ENCODE results near the gene LY6G5B. TPM values are rescaled to one million over a fixed set of nuclear protein-coding genes. Genes with fewer than 3 reads are reported as not detected.

LY6G5B gene
- total RNA-seq, 1 donor = 5.4 TPM

DNA sequence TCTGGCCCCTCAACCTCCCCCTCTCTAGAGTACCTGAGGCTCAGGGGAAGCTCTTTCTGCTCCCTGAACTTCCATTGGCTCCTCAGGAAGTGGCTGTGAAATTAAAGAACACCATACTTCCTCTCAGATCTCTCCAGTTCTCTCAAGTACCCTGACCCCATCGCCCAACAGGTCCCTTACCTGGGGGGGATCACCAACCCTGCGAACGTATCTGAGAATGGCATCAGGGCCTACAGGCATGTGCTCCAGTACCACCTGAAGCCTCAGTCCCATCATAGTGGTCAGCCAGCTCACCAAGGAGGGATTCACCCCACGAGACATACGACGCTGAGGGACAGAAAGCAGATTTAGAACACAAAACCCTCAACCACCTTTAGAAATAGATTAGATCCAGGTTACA lies 29.2 kb upstream of the LY6G5B start:
- H3K27ac ChIP-seq (ENCODE audit: low read depth, low read length) = no peak overlapping the region
- H3K4me2 ChIP-seq (ENCODE audit: insufficient read depth, low read length) = no peak overlapping the region
- H3K9me3 ChIP-seq (ENCODE audit: low read depth, low read length) = no peaks in the 10 kb centered on the region
- peak; percentile 56 for DNase-seq (ENCODE audit: insufficient read length, low spot score, missing footprints)
- H3K79me2 ChIP-seq (ENCODE audit: insufficient read depth, low read length) = no peaks in the 10 kb centered on the region
- peaks cover 89% of the 10 kb centered on the region for H3K36me3 ChIP-seq (ENCODE audit: insufficient read depth, low read length)
- peaks cover 11% of the 10 kb centered on the region for H4K20me1 ChIP-seq (ENCODE audit: insufficient read depth, low read length)
- no peak overlapping the region for H3K4me3 ChIP-seq (ENCODE audit: insufficient read depth, low read length)
- H3K4me1 ChIP-seq (ENCODE audit: insufficient read depth, low read length) = peaks cover 7% of the 10 kb centered on the region
- no peak overlapping the region for H2AFZ ChIP-seq (ENCODE audit: low read length)
- TF ChIP-seq CTCF (IDR thresholded peaks at IDR 0.05; ENCODE audit: extremely low read depth, low read depth, low read length) = no peak
- H3K27me3 ChIP-seq (ENCODE audit: insufficient read depth, low read length) = no peaks in the 10 kb centered on the region

DNA sequence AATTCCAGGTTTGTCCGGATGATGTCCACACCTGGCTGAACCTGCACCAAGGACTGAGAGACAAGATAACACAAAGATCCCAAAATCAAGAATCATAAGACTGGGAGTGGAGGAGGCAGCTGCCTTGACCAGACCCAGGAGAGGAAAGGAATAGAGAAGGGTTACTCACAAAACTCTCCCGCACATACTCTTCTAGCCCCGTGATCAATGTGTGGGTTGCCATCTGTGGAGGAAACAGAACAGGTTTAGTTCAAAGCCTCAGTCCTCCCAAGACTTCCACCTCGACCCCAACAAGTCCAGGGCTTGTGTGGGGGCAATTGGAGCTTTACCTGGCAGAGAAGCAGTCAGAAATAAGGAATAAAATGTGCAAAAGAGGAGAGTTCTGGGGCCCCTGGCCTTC lies 28.4 kb upstream of the LY6G5B start:
- H4K20me1 ChIP-seq (ENCODE audit: insufficient read depth, low read length) = peaks cover 6% of the 10 kb centered on the region
- H3K4me1 ChIP-seq (ENCODE audit: insufficient read depth, low read length) = peaks cover 7% of the 10 kb centered on the region
- H3K4me3 ChIP-seq (ENCODE audit: insufficient read depth, low read length) = no peak overlapping the region
- no peak overlapping the region for H3K4me2 ChIP-seq (ENCODE audit: insufficient read depth, low read length)
- H2AFZ ChIP-seq (ENCODE audit: low read length) = no peak overlapping the region
- no peaks in the 10 kb centered on the region for H3K27me3 ChIP-seq (ENCODE audit: insufficient read depth, low read length)
- peak; percentile 62 for DNase-seq (ENCODE audit: insufficient read length, low spot score, missing footprints)
- H3K9me3 ChIP-seq (ENCODE audit: low read depth, low read length) = no peaks in the 10 kb centered on the region
- H3K79me2 ChIP-seq (ENCODE audit: insufficient read depth, low read length) = no peaks in the 10 kb centered on the region
- no peak overlapping the region for H3K27ac ChIP-seq (ENCODE audit: low read depth, low read length)
- peaks cover 88% of the 10 kb centered on the region for H3K36me3 ChIP-seq (ENCODE audit: insufficient read depth, low read length)
- TF ChIP-seq CTCF (IDR thresholded peaks at IDR 0.05; ENCODE audit: extremely low read depth, low read depth, low read length) = no peak

DNA sequence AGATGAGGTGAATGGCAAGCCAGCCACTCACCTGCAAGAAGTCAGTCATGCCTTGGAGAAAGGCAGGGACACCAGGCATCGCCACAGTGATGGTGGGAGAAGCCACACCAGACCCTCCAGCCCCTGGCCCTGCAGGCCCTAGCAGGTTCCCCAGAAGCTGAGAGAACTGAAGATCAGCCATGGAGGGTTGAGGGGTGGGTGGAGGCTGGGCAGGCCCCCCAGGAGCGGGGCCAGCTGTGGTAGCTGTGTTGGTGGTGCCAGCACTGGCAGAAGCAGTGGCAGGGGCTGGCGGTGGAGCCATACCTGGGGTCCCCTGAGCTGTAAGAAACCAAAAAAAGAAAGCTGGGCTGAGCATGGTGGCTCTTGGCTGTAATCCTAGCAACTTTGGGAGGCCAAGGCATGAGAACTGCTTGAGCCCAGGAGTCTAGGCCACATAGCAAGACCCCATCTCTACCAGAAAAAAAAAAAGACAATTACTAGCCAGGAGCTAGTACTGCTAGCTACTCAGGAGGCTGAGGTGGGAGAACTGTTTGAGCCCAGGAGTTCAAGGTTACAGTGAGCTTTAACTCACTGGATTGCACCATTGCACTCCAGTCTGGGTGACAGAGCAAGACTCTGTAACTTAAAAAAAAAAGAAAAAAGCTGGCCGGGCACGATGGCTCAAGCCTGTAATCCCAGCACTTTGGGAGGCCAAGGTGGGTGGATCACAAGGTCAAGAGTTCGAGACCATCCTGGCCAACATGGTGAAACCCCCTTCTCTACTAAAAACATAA lies 26.8 kb upstream of the LY6G5B start:
- Histone ChIP-seq H4K20me1 (ENCODE audit: insufficient read depth, low read length) (peaks cover 3% of the 10 kb centered on the region), H3K4me2 (ENCODE audit: insufficient read depth, low read length) (no peak overlapping the region), H3K79me2 (ENCODE audit: insufficient read depth, low read length) (peaks cover 3% of the 10 kb centered on the region), H3K36me3 (ENCODE audit: insufficient read depth, low read length) (peaks cover 84% of the 10 kb centered on the region), H3K9me3 (ENCODE audit: low read depth, low read length) (no peaks in the 10 kb centered on the region), H3K27ac (ENCODE audit: low read depth, low read length) (no peak overlapping the region), H3K4me1 (ENCODE audit: insufficient read depth, low read length) (peaks cover 7% of the 10 kb centered on the region), H3K27me3 (ENCODE audit: insufficient read depth, low read length) (no peaks in the 10 kb centered on the region), H2AFZ (ENCODE audit: low read length) (no peak overlapping the region), H3K4me3 (ENCODE audit: insufficient read depth, low read length) (no peak overlapping the region)
- peak; percentile 75 for DNase-seq (ENCODE audit: insufficient read length, low spot score, missing footprints)
- TF ChIP-seq CTCF (IDR thresholded peaks at IDR 0.05; ENCODE audit: extremely low read depth, low read depth, low read length) = no peak

DNA sequence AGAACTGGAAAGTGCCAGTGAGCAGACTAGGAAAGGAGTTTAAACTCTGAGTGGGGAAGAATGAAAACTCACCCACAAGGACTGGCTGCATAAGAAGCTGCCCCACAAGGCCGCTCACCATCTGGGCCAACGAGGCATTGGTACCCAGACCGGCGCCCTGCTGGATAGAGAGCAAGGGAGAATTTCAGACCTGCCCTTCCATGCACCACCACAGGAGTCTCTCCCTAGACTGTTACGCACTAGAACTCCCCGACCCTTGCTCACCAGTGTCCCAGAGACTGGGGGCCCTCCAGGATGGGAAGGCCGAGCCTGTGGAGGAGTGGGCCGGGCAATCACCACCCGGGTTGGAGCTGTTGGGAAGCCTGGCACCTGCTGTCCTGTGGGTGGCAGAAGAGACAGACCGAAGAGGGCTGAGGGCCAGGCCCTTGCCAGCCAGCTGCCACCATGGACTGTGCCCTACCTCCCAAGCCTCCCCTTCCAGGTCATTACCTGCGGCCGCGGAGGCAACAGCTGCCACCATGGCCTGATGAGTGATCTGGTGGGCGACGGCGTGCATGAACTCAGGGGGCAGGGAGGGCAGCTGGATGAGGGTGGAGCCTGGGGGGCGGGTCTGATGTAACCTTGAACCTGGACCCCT lies 25.8 kb upstream of the LY6G5B start:
- peaks cover 6% of the 10 kb centered on the region for H4K20me1 ChIP-seq (ENCODE audit: insufficient read depth, low read length)
- H2AFZ ChIP-seq (ENCODE audit: low read length) = no peak overlapping the region
- no peak for TF ChIP-seq CTCF (IDR thresholded peaks at IDR 0.05; ENCODE audit: extremely low read depth, low read depth, low read length)
- H3K4me3 ChIP-seq (ENCODE audit: insufficient read depth, low read length) = no peak overlapping the region
- H3K4me2 ChIP-seq (ENCODE audit: insufficient read depth, low read length) = no peak overlapping the region
- H3K4me1 ChIP-seq (ENCODE audit: insufficient read depth, low read length) = peaks cover 7% of the 10 kb centered on the region
- peaks cover 86% of the 10 kb centered on the region for H3K36me3 ChIP-seq (ENCODE audit: insufficient read depth, low read length)
- peak; percentile 80 for DNase-seq (ENCODE audit: insufficient read length, low spot score, missing footprints)
- H3K27ac ChIP-seq (ENCODE audit: low read depth, low read length) = no peak overlapping the region
- no peaks in the 10 kb centered on the region for H3K9me3 ChIP-seq (ENCODE audit: low read depth, low read length)
- H3K27me3 ChIP-seq (ENCODE audit: insufficient read depth, low read length) = no peaks in the 10 kb centered on the region
- peaks cover 10% of the 10 kb centered on the region for H3K79me2 ChIP-seq (ENCODE audit: insufficient read depth, low read length)

Measured in osteoblast (primary cell).